ENCODE measurements around the gene CLDND2.
"Not testable (repeated sequence)": the region's sequence is repeated elsewhere in the genome, so short reads cannot be mapped to it uniquely, and the experiment has no call there.

The CLDND2 gene, protein sequence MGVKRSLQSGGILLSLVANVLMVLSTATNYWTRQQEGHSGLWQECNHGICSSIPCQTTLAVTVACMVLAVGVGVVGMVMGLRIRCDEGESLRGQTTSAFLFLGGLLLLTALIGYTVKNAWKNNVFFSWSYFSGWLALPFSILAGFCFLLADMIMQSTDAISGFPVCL

DNA sequence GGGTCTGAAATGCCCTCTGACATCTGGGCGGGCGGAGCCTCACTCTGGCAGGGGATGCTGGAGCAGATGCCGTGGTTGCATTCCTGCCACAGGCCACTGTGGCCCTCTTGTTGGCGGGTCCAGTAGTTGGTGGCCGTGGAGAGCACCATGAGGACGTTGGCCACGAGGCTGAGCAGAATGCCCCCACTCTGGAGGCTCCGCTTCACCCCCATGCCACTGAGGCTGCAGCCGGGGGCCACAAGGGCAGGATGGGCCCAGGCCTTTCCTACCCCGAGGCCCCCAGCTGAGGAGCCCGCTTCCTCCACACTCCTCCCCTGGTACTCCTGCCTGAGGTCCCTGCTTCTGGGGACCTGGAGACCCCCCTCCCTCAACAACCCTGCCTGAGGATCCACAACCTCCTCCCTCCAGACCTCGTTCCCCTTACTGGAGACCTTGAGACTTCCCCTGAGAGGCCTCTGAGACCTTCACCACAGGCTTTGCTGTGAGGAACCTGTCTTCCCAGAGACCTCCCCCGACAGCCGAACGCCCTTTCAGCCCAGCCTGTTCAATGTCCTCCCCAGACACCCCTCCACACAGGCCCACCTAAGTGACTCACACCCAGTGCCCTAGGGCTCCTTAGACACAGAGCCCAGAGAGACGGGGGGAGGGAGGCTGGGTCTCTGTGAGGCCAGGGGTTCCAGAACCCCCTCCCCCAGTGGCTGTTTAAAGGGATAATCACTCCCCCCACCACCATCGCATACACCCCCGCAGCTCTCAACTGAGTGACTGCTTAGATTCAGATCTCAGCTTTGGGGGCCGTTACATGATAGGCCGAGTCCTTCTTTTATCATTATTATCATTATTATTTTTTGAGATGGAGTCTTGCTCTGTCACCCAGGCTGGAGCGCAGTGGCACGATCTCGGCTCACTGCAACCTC, at the start of gene CLDND2:
Gene CLDND2 (minus strand): TSS at position 638 of the 917 bp plus-strand sequence. CDS start 426 bp downstream, at position 212.
- peak in 1 of 2 donors; percentile 14 for DNase-seq (ENCODE audit: low read depth in 2 of 2, low spot score in 1 of 2)

DNA sequence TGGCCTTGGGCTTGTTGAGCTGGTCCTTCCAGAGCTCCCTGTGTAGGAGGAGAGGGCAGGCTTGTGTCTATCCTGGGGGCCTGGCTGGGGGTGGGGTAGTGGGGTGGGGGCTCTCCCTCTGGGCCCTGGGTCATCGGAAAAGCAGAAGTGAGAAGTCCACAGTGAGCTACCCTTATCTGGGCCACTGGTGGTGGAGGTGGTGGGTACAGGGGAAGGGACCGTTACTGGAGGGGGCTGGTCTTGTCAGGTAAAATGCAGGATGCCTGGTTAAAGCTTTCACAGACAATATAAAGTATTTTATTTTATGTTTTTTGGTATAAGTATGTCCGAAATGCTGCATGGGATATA, 49.0 kb upstream of the CLDND2 start:
- DNase-seq (ENCODE audit: low read depth in 2 of 2, low spot score in 1 of 2) = no peak

DNA sequence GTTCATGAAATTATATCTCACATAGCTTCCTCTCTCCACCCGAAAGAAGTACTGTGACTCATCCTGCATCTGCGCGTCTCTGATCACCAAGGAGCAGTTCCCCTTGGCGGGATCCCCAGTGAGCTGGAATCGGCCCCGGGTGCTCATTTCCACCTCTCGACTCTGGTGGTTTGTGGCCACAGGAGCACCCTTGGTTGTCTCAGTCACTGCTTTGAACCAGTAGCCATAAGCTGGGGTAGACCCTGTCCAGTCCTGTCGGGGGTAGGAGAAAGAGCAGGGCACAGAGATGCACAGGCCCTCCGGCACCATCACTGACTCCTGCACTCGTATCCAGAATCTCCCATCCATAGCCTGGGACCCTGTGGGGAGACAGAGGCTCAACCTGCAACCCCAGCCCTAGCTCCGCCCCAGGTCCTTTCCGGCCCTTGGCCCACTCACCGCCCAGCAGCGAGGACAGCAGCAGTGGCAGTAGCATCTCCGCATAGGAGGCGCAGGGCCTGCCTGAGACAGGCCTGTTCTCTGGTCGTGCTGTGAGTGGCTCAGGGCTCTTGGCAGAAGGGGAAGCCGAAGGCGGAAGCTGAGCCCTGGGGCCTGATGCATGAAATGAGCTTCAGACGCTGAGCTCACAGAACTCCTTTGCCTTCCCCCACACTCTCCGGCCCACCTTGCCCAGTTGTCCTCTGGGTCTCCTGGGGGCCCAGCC, 48.5 kb upstream of the CLDND2 start, which contains the start of gene SIGLEC10:
Gene SIGLEC10 (minus strand): TSS at position 536 of the 703 bp plus-strand sequence. CDS start 61 bp downstream, at position 475.
- no peak for DNase-seq (ENCODE audit: low read depth in 2 of 2, low spot score in 1 of 2)

DNA sequence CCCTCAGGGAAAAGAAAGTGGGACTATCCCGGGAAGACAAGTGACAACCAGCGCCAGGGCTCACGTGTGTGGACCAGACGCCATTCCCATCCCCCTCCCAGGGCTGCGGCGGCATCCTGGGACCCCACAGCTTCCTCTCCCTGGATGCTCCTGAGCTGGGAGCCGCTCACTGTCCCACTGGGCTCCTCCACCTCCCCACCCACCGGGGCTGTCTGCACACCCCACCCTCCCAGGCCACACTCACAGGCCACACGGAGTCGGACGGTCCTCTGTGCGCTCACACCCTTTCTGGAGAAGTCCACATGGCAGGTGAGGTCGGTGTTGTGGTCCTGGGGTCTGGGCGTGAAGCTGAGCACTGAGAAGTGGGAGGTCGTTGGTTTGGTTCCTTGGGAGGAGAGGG, 47.6 kb upstream of the CLDND2 start:
- not testable (repeated sequence) for DNase-seq (ENCODE audit: low read depth in 2 of 2, low spot score in 1 of 2)

DNA sequence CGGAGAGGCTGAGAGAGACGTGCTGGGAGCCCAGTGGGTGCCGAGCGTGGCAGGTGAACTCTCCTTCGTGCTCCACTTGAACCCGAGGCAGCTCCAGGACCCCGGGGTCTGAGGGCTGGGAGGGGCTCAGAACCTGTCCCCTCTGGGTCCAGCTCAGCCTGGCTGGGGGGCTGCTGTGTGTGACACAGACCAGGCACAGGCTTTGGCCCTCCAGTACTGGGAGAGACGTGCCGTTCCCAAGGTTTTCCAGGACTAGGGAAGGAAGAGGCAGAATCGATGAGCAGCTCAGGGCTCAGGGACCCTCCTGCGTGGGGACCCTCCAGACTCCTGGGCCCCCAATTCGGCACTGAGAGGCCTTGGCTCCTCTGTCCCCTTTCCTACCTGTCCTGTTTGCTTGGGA, 46.4 kb upstream of the CLDND2 start:
- no peak for DNase-seq (ENCODE audit: low read depth in 2 of 2, low spot score in 1 of 2)

DNA sequence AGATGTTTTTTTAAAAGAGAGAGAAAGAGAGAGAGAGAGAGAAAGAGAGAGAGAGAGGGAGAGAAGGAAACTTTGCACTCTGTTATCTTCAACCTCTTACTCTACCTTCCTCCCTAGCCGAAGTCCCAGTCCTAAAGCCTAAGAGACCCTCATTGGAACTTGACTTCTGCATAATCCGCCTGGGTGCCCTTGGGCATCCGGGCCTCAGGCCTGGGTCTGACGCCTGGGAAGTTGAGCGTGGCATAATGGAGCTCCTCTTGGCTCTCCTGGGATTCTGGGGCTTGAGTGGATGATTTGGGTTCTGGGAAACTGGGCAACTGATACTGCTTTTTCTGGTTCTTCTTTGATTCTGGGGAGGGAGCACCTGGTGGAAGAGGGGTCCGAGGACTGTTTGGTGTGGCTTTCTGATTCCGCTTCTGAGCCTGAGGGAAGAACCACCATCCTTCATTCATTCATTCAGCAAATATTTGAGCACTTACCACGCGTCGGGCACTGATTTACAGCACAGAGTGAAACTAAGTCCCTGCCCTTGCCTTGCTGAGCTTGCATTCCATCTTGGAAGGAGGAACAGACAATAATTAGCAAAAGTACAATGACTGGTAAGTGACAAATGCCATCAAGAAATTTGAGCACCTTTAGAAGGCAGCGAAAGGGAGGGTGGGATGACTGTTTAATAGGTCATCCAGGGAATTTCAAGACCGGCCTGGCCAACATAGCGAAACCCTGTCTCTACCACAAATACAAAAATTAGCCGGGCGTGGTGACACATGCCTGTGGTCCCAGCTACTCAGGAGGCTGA, 42.3 kb upstream of the CLDND2 start:
- DNase-seq (ENCODE audit: low read depth in 2 of 2, low spot score in 1 of 2) = no peak

DNA sequence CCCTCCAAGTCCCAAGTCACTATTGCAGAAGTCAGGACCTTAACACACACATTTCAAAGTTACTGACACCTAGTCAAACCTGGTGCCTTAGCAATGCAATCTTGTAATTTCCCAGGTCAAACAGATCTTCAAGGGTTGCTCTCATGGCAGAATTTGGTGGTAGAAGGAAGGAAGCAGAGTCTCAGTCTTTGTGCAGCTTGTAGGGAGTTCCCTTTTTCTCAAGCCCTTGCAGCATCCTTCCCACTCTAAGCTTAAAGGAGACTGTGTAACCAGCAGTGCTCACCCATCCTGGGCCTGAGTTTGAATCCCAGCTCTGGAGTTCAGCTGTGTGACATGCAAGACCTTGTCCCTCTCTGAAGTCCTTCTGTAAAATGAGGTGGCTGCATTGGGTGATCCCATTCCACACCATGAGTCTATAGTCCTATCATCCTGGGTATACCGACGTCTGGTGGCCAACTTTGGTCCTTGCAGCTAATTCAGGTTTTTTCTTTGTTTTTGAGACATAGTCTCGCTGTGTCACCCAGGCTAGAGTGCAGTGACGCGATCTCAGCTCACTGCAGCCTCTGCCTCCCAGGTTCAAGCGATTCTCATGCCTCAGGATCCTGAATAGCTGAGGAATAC, 38.8 kb upstream of the CLDND2 start:
- no peak for DNase-seq (ENCODE audit: low read depth in 2 of 2, low spot score in 1 of 2)

DNA sequence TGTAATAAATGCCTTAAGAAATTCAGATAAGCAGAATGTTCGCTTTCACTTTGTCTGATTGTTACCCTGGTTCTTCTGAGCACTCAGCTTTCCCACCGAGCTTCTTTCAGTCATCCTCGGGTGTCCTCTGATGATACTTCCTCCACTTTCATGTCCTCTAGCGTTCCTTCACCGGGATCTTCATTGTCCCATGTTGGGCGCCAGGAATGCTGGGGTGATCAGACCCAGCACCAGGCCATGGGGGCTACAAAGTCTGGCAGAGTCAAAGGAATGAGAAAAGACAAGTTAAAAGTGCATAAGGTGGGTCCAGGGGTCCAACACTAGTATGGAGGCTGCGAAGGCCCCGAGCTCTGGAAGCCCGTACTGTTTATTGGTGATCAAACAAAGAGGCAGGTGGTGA, 33.3 kb upstream of the CLDND2 start:
- no peak for DNase-seq (ENCODE audit: low read depth in 2 of 2, low spot score in 1 of 2)

DNA sequence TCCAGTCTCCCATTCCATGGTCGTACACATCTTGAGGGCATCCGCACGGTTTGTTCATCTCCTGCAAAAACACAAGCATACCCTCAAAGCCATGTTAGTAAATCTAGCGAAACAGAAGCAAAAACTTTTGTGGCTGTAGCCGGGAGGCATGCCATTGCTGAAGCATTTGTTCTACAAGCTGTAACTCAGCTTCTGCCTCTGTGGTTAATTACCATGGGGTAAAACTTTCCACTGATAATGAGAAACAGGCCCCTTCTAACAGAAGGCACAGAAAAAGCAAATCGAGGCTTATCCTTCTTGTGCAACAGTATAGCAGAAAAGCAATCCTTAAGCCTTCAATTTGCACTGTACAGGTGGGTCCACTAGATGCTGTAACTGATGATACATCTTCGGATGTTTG, 31.1 kb upstream of the CLDND2 start:
- not testable (repeated sequence) for DNase-seq (ENCODE audit: low read depth in 2 of 2, low spot score in 1 of 2)

DNA sequence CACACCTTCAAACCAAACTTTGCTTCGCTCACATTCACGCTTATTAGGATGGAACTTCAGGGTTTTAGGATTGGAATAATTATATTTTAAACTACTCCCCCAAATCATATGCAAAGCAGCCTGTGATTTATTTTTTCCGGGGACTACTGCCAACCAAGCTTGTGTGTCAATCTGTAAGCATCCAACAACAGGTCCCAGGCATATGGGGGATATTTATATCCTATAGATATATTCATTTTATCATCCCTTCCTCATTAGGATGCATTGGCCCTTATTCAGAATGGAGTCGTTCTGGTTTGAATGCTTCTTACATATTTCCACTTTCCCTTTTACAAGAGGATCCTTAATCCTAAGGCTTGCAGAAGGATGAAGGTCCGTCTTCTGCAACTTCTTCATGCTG, 30.4 kb upstream of the CLDND2 start:
- DNase-seq (ENCODE audit: low read depth in 2 of 2, low spot score in 1 of 2) = no peak

DNA sequence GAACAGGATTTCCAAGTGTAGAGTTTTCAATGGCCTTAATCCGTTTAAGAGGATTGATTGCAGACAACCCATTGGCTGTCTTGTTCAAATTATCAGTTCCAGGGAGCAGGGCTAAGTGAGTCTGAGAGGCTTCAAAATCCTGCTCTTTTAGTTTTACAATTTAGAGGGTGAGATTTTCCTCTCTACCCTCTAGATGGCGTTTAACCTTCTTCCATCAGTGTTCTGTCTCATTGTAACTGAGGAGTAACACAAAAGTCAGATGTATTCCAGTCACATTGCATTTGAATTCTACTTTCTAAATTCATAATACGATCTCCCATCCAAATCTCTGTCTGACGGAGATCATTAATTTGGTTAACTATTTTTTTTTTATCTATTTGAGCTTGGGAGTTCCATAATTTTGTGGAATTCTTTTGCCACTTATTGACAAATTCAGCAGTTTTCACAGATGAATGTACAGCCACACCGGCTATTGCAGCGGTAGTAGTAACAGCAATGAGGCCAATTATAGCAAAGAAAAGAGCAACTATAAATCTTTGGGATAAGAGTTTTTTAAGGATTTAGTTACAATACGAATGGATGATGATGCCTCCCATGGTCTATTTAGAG, 29.4 kb upstream of the CLDND2 start:
- no peak for DNase-seq (ENCODE audit: low read depth in 2 of 2, low spot score in 1 of 2)

DNA sequence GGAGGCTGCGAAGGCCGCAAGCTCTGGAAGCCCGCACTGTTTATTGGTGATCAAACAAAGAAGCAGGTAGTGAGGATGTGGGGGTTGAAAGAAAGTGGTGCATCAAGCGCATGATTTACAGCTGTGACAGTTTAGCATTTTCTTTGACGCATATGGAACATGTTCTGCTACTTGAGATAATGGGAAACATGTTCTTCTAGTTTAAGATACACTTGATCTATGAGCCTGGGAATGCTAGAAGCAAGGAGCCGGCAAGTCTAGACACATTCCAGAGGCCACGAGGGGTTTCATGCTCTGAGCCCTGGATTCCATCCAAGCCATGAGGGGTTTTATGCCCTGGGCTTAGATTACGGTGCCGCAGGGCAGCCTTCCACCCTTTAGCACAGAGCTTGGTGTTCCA, 28.6 kb upstream of the CLDND2 start:
- DNase-seq (ENCODE audit: low read depth in 2 of 2, low spot score in 1 of 2) = not testable (repeated sequence)

DNA sequence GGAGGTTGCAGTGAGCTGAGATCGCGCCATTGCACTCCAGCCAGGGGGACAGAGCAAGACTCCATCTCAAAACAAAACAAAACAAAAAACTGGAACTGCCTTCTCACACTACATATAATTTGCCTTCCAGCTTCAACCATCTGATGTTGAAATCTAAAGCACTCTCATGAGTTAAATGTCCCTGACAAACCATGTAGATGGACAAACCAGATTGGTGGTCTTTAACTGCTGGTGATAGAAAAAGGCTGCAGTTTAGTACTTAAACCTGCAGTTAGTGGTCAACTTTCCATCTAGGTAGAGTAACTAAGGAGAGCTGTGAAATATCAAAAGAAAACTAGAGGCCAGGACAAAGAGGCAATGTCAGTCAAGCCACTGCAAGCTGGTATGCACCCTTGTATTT, 27.4 kb upstream of the CLDND2 start:
- no peak for DNase-seq (ENCODE audit: low read depth in 2 of 2, low spot score in 1 of 2)

DNA sequence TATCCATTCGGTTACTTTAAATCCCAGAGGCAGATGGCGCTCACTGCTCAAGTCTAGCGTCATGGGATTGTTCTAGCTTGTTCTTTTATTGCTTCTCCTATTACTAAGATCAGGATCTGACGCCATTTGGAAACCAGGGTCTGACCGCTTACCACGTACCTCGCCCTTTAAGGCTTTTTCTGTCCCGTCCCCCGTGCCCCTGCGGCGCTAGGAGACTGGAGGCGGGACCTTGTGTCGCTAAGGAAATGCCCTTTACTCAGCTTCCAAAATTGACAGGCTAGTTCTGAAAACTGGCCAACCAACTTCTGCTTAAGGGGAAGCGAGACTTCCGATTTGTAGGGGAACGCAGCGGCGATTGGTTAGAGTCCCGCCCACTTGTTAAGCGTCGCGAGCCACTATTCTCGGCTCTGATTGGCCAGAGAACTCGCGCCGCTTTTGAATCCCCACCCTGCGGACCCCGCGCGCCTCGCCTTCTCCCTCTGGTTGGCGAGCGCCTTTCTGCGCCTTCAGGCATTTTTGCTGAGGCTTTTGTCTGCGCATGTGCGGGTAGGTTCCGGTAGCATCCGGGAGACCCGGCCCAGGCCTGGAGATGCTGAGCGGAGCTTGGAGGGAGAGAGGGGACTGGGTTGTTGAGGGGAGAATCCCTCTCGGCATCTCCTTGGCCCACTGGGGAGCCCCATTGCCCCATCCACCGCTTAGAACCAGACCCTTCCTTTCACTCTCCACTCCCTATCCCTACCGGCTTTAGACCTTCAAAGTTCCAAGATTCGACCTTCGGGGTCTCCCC, 25.4 kb upstream of the CLDND2 start:
- peak; percentile 56 to 74 for DNase-seq (ENCODE audit: low read depth in 2 of 2, low spot score in 1 of 2)

DNA sequence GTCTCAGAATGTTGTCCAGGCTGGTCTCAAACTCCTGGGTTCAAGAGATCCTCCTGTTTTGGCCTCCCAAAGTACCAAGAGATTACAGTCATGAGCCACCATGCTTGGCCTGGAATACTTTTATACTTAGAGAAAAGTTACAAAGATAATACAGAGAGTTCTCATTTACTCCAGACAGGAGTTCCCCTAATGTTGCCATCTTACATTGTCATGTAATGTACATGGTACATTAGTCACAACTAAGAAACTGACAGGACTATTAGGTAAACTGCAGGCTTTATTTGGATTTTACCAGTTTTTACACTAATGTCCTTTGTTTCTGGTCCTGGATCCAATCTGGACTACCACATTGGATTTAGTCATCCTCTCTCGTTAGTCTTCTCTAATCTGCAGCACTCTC, 23.9 kb upstream of the CLDND2 start:
- DNase-seq (ENCODE audit: low read depth in 2 of 2, low spot score in 1 of 2) = no peak

DNA sequence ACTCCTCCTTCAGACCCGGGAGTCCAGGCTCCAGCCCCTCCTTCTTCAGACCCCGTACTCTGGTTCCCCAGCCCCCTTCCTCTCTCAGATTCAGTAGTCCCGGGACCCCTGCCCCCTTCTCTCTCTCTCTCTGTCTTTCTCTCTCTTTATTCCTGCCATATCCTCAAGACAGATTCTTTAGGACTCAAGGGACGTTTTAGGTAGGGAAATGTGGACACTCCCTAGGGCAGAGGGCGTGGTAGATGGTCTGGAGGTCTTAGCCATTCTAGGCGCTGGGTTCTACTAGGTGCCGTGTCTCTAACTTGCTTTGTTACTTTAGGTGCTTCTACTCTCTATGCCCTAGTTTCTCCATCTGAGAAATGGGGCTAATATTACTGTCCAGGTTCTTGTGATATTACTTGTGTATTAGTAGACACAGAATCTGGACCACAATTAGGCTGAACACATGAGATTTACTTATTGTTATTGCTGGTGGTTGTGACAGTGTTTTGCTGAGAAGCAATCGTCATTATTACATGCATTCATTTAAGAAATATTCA, 22.3 kb upstream of the CLDND2 start:
- no peak for DNase-seq (ENCODE audit: low read depth in 2 of 2, low spot score in 1 of 2)

DNA sequence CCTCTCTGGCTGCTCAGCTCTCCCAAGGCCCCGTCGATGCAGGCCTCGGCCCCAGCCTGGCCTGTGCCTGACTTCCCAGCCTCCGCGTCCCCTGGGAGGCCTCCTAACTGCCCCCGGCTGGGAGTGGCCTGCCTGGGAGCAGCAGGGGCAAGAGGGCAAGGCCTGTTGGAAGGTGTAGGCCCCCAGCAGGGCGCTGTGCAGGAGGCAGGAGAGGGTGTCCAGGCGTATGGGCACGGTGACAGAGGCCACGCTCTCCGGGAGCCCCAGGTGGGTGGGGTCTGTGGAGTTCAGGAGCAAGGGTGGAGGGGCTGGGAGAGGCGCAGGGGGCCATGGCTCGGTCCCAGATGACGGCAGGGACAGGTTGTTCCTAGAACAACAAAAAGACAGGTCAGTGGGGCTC, 20.3 kb upstream of the CLDND2 start:
- no peak for DNase-seq (ENCODE audit: low read depth in 2 of 2, low spot score in 1 of 2)

DNA sequence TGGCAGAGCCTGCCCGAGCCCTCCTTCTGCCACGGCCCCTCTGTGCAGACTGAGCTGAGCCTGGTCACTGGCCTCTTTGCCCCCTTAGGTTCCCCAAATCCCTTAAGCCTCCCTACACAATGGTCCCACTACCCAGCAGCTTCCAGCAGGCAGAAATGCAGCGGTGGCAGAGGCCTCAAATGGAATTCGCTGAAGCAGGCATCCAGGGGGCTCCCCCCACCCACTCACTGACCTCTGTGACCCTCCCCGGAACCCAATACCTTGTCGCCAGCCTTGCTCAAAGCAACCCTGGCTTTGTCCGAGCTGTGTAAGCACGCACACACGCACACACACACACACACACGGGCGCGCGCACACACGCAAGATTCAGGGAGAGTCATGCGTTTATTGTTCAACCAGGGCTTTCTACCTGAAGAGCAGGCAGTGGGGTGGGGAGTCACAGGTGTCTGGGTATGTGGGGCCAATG, 19.2 kb upstream of the CLDND2 start, which contains the start of gene LIM2:
Gene LIM2 (minus strand): TSS at position 51 of the 466 bp plus-strand sequence. CDS start 531 bp downstream, outside the sequence.
- no peak for DNase-seq (ENCODE audit: low read depth in 2 of 2, low spot score in 1 of 2)

Measured in stimulated activated CD8-positive, alpha-beta memory T cell treated with anti-CD3 and anti-CD28 coated beads, Interleukin-4, amount 100 ng/mL, for 1 hour (primary cell).